OCI-LY7 (cell line): ENCODE measurements around the gene SRI. TPM values are rescaled to one million over a fixed set of nuclear protein-coding genes. Genes with fewer than 3 reads are reported as not detected.
"Not testable (repeated sequence)": the region's sequence is repeated elsewhere in the genome, so short reads cannot be mapped to it uniquely, and the experiment has no call there.

Experiments
- BruUV-seq: library from RNA; stranded (reverse); fragments of 400-500 nt; replicated peaks from 2 replicates; lab custom pipeline; 2021; lab: Mats Ljungman, UMichigan
- CTCF ChIA-PET: fragments of 300-600 bp; sonication (Branson Sonifier 250); formaldehyde crosslinking; loops from one replicate; lab custom pipeline; 2022; ENCODE audit warnings: antibody characterized with exemption; ENCODE audit not compliant: unreplicated experiment; lab: Charles Lee
- POLR2A ChIA-PET: fragments of 300-600 bp; sonication (Branson Sonifier 250); formaldehyde crosslinking; loops from one replicate; lab custom pipeline; 2022; ENCODE audit warnings: antibody characterized with exemption; lab: Charles Lee
- DNase-seq: peaks from one replicate; pipeline ENCODE4 v3.0.0-alpha.2; 2015; ENCODE audit warnings: low spot score
- H2AFZ ChIP-seq: fragments of 200-600 bp; sonication (generic), shearing (Covaris generic); 2 replicates; pipeline ENCODE4 v1.6.1; 2014; ENCODE audit warnings: mild to moderate bottlenecking, antibody characterized with exemption, low read length, moderate library complexity
- H3K27ac ChIP-seq: fragments of 200-600 bp; sonication (generic); 2 replicates; pipeline ENCODE4 v1.5.1; 2014; ENCODE audit warnings: mixed run types, low read depth, mild to moderate bottlenecking, moderate library complexity, low read length, inconsistent platforms; ENCODE audit not compliant: poor library complexity, severe bottlenecking
- H3K36me3 ChIP-seq: fragments of 200-600 bp; sonication (generic); 2 replicates; pipeline ENCODE4 v1.6.1; 2014; ENCODE audit warnings: mild to moderate bottlenecking, antibody characterized with exemption, low read length, moderate library complexity, mixed read lengths; ENCODE audit not compliant: insufficient read depth
- H3K4me1 ChIP-seq: fragments of 200-600 bp; sonication (generic); 2 replicates; pipeline ENCODE4 v1.5.1; 2014; ENCODE audit warnings: mild to moderate bottlenecking, low read length; ENCODE audit not compliant: insufficient read depth, poor library complexity, severe bottlenecking
- H3K4me2 ChIP-seq: fragments of 200-600 bp; sonication (generic); 2 replicates; pipeline ENCODE4 v1.6.1; 2014; ENCODE audit warnings: mild to moderate bottlenecking, low read length
- H3K4me3 ChIP-seq: fragments of 200-600 bp; sonication (generic); 2 replicates; pipeline ENCODE4 v1.5.1; 2014; ENCODE audit warnings: mild to moderate bottlenecking, low read depth, low read length; ENCODE audit not compliant: poor library complexity, severe bottlenecking
- H3K79me2 ChIP-seq: fragments of 200-600 bp; sonication (generic); 2 replicates; pipeline ENCODE4 v1.6.1; 2016; ENCODE audit warnings: low read depth, mild to moderate bottlenecking, low read length, moderate library complexity, mixed read lengths; ENCODE audit not compliant: insufficient read depth
- H3K9me2 ChIP-seq: fragments of 200-600 bp; sonication (generic); 2 replicates; pipeline ENCODE4 v1.6.1; 2016; ENCODE audit warnings: mild to moderate bottlenecking, low read length, mixed read lengths; ENCODE audit not compliant: insufficient read depth
- H3K9me3 ChIP-seq: fragments of 200-600 bp; sonication (generic); 2 replicates; pipeline ENCODE4 v1.6.1; 2014; ENCODE audit warnings: mild to moderate bottlenecking, mixed run types, low read length, mixed read lengths
- H4K20me1 ChIP-seq: fragments of 200-600 bp; sonication (generic); 2 replicates; pipeline ENCODE4 v1.6.1; 2014; ENCODE audit warnings: mild to moderate bottlenecking, antibody characterized with exemption, low read length, moderate library complexity, mixed read lengths; ENCODE audit not compliant: insufficient read depth
- EZH2phosphoT487 ChIP-seq: fragments of 200-600 bp; sonication (generic); IDR thresholded peaks from 2 replicates; pipeline ENCODE4 v1.6.1; 2018; ENCODE audit warnings: low read depth, borderline replicate concordance, mild to moderate bottlenecking, mixed run types, antibody characterized with exemption, low read length, moderate library complexity, mixed read lengths
- intact Hi-C: fragments of 100-400 bp; cut with micrococcal nuclease; formaldehyde crosslinking; loops from one replicate; pipeline ENCODE4 v1.10.0; 2022; ENCODE audit not compliant: unreplicated experiment
- total RNA-seq, 2 experiments: library from RNA; depleted of rRNA in 1 of 2; stranded (reverse); fragments of >200 nt in 1 of 2; shearing (Covaris generic) in 1 of 2; gene quantifications; 2 replicates each; pipeline ENCODE4 v1.2.3, GENCODE V29; 2014 to 2022
- TF ChIP-seq, protein P1 (sequence below): fragments of 200-600 bp; sonication (generic); conservative IDR thresholded peaks from 2 replicates; pipeline ENCODE4 v1.5.1; 2014; ENCODE audit warnings: mild to moderate bottlenecking, antibody characterized with exemption, low read length, moderate library complexity, mixed read lengths

The SRI gene
- total RNA-seq, 2 experiments from 2014 or later, result 61.7 to 140 TPM

DNA sequence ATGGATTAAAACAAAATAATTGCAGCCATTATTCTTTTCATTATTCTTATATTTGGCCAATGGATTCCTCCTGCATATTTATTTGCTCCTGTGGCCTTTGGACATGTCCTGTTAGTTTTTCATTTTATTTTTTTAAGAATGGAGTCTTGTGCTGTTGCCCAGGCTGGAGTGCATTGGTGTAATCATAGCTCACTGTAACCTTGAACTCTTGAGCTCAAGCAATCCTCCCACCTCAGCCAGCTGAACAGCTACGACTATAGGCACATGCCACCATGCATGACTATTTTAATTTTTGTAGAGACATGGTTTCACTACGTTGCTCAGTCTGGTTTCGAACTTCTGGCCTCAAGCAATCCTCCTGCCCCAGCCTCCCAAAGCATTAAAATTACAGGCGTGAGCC lies 42.7 kb upstream of the SRI start:
- no peak overlapping the region for H2AFZ ChIP-seq
- no peak for DNase-seq
- H3K9me2 ChIP-seq, result no peaks in the 10 kb centered on the region
- no peak overlapping the region for H3K4me3 ChIP-seq
- H3K79me2 ChIP-seq, result no peaks in the 10 kb centered on the region
- no peaks in the 10 kb centered on the region for H3K36me3 ChIP-seq
- no peak overlapping the region for H3K4me2 ChIP-seq
- no TSS peak for BruUV-seq
- no peak for TF ChIP-seq EZH2phosphoT487
- TF ChIP-seq, protein P1, sequence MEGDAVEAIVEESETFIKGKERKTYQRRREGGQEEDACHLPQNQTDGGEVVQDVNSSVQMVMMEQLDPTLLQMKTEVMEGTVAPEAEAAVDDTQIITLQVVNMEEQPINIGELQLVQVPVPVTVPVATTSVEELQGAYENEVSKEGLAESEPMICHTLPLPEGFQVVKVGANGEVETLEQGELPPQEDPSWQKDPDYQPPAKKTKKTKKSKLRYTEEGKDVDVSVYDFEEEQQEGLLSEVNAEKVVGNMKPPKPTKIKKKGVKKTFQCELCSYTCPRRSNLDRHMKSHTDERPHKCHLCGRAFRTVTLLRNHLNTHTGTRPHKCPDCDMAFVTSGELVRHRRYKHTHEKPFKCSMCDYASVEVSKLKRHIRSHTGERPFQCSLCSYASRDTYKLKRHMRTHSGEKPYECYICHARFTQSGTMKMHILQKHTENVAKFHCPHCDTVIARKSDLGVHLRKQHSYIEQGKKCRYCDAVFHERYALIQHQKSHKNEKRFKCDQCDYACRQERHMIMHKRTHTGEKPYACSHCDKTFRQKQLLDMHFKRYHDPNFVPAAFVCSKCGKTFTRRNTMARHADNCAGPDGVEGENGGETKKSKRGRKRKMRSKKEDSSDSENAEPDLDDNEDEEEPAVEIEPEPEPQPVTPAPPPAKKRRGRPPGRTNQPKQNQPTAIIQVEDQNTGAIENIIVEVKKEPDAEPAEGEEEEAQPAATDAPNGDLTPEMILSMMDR, result no peak
- no peaks in the 10 kb centered on the region for H4K20me1 ChIP-seq
- CTCF ChIA-PET, result no interaction called here
- POLR2A ChIA-PET, result interaction anchor here (0.7 kb wide), 1 partner anchor 13 kb away, joined by 3 read pairs; no protein-coding TSS in a partner anchor
- no peak overlapping the region for H3K27ac ChIP-seq
- intact Hi-C loops, result no loop called here
- H3K4me1 ChIP-seq, result no peaks in the 10 kb centered on the region
- no peaks in the 10 kb centered on the region for H3K9me3 ChIP-seq

DNA sequence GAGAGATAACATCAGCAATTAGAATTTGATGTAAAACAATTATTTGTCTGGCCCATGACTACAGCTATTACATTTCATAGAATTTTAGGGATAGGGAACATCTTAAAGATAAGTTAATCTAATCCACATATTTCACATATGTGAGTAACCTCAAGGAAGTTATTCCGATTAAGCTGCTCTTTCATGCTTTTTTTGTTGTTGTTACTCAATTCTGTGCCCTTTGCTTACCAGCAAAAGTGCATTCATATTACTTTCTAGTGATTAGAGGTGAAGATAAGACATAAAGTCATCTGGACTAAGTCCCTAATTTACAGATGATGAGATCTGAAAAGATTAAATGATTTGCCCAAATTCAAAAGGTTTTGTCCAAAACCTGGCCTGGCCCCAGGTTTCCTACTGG lies 40.9 kb upstream of the SRI start:
- ChIA-PET CTCF (no interaction called here), POLR2A (interaction anchor here (1.5 kb wide), 1 partner anchor 13 kb away, joined by 6 read pairs; no protein-coding TSS in a partner anchor)
- Histone ChIP-seq H3K9me2 (no peaks in the 10 kb centered on the region), H3K4me2 (no peak overlapping the region), H3K79me2 (no peaks in the 10 kb centered on the region), H3K27ac (no peak overlapping the region), H2AFZ (no peak overlapping the region), H4K20me1 (no peaks in the 10 kb centered on the region), H3K4me1 (no peaks in the 10 kb centered on the region), H3K4me3 (no peak overlapping the region), H3K9me3 (no peaks in the 10 kb centered on the region), H3K36me3 (no peaks in the 10 kb centered on the region)
- intact Hi-C loops, result no loop called here
- TF ChIP-seq EZH2phosphoT487, result no peak
- TF ChIP-seq, protein P1, result no peak
- BruUV-seq, result no TSS peak
- DNase-seq, result no peak

DNA sequence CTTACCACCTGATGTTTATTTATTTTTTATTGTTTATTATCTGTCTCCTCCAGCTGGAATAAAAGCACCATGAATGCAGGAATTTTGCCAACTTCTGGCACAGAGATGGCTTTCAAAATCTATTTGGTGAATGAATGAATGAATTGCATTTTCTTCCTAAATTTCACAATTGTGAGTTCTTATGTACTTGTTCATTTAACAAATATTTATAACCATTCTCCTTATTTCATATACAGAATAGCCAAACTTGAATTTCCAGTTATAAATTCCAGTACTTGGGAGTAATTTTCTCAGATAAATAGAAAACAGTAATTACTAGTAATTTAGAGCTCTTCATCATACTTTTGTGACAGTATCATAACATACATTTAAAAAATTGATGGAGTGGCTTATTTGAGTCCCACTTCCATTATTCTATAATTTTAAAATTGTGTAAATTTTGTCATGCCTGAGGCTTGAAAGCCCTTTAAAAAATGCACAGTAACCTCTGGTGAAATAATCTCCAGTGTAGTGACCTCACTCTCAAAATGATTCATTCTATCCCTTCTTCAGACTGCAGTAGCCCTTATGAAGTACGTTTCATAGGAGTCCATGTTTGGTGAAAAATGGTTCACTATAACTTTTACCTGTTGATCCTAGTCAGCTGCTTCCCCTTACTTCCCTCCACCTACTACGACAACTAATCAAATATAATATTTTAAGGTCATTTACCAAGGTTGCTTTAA lies 40.0 kb upstream of the SRI start:
- POLR2A ChIA-PET, result interaction anchor here (0.9 to 1.5 kb wide), 2 partner anchors 14 to 86 kb away, joined by 3 to 6 read pairs; no protein-coding TSS in a partner anchor
- Histone ChIP-seq H3K4me1 (no peaks in the 10 kb centered on the region), H3K4me3 (no peak overlapping the region), H2AFZ (no peak overlapping the region), H3K4me2 (no peak overlapping the region), H3K36me3 (no peaks in the 10 kb centered on the region), H3K79me2 (no peaks in the 10 kb centered on the region), H4K20me1 (no peaks in the 10 kb centered on the region), H3K27ac (no peak overlapping the region), H3K9me2 (no peaks in the 10 kb centered on the region), H3K9me3 (no peaks in the 10 kb centered on the region)
- BruUV-seq, result no TSS peak
- TF ChIP-seq EZH2phosphoT487, result no peak
- TF ChIP-seq, protein P1, result no peak
- CTCF ChIA-PET, result no interaction called here
- DNase-seq, result no peak
- intact Hi-C loops, result no loop called here

DNA sequence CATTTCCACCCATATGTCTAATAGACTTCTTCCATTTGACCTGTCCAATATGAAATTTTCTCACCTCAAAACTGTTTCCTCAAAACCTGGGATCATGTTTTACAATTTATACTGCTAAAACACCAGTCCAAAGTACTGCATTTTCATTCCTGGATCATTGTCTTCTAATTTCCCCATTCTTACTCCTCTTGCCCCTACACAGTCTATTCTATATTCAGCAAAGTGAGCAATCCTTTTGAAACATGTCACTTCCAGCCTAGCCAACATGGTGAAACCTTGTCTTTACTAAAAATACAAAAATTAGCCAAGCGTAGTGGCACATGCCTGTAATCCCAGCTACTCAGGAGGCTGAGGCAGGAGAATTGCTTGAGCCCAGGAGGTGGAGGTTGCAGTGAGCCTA lies 38.5 kb upstream of the SRI start:
- H3K9me3 ChIP-seq, POLR2A ChIA-PET, H3K4me2 ChIP-seq, intact Hi-C loops, H2AFZ ChIP-seq, H3K27ac ChIP-seq, H3K4me1 ChIP-seq, H3K36me3 ChIP-seq, DNase-seq, H3K4me3 ChIP-seq, H3K79me2 ChIP-seq, CTCF ChIA-PET, H4K20me1 ChIP-seq, H3K9me2 ChIP-seq, BruUV-seq: not testable (repeated sequence)
